ENCODE measurements around the gene CHST14.

CHST14 gene

DNA sequence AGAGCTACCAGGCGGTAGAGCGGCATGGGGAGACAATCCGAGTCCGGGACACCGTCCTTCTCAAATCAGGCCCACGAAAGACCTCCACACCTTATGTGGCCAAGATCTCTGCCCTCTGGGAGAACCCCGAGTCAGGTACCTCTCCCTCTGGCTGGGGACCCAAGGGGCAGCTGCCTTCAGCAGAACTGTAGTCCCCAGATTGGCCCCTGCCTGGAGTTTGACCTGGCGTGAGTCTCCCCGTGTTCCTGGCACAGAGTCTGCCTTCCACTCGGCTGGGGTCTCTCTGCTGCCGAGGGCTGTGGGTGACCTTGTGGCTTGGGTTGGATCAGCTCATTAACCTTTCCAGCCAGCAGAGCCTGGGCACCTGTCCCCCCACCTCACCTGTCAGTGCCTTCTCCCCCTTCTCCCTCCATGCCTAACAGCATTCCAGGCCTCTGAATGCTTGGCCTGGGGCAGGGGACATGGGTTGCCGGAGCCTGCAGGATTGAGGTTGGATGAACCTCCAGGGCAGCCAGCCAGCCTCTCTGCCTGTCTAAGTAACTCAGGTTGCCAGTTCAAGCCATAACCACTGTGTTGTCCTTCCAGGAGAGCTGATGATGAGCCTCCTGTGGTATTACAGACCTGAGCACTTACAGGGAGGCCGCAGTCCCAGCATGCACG lies 6.8 kb upstream of the CHST14 start:
- DNase-seq (ENCODE audit: low spot score), result no peak

GRCh38 chr15:40464595-40465185 lies 6.1 kb upstream of the CHST14 start:
- no peak for DNase-seq (ENCODE audit: low spot score)

DNA sequence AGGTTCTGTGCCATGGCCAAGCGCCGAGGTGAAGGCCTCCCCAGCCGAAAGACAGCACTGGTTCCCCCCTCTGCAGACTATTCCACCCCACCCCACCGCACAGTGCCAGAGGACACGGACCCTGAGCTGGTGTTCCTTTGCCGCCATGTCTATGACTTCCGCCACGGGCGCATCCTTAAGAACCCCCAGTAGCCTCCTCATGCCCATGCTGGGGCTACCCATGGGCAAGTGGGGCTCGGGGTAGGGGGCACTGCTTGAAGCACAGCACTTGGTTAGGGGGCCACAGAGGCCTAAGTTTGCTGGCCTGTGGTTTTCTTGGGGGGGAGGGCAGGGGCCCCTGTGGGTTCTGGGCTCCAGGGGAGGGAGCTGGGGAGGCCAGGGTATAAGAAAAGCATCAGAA lies 4.8 kb upstream of the CHST14 start:
- no peak for DNase-seq (ENCODE audit: low spot score)

DNA sequence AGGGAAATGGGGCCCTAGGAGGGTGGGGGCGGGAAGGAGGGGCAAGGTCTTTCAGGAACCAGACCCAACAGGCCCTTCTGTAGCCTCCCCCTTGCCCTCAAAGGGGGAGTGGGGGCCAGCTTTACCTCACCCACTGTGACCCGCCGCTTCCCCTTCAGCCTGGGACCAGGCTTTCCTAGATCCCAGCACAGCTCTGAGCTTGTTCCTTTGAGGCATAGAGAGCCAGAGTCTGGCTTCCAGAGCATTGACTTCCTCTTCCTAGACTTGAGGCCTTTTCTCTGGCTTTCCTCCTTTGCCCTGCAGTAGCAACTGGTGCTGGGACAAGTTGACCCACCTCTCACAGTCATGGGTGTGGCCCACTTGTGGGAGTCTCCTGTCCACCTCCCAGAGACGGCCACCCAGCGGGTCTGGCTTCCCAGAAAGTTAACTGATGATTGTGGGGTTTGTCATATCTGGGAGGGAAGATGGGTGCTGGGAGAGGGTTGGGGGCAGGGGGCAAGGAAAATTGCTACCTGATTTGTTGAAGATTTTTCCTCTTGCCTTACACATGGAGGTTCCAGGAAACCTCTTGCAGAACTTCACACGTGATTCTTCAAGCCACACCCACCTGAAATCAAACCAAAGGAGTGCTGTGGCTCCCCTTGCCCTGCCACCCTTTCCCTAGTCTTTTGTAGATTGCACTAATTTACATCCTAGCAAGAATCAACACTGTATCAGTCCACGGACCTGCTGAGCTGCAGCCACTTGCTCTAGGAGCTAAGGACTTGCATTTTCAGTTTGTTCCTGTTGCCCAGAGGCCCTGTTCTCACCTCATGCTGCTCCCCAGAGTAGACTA lies 4.1 kb upstream of the CHST14 start:
- DNase-seq (ENCODE audit: low spot score), result no peak

DNA sequence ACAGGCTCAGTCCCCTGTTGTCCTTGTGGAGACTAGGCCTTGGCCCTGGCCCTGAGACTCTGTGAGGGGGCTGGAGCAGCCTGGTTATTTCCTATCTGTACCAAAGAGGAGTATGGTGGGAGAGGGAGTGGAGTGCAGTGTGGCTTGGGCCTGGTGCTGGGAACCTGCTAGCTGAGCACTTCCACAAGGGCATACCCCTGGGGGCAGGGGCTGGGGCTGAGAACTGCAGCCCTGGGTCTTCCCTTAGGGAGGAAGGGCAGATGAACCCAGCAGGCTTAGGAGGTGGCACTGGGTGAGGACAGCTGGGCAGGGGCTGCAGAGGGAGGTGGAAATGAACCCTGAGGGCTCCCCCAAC lies 3.5 kb upstream of the CHST14 start:
- DNase-seq (ENCODE audit: low spot score), result no peak

DNA sequence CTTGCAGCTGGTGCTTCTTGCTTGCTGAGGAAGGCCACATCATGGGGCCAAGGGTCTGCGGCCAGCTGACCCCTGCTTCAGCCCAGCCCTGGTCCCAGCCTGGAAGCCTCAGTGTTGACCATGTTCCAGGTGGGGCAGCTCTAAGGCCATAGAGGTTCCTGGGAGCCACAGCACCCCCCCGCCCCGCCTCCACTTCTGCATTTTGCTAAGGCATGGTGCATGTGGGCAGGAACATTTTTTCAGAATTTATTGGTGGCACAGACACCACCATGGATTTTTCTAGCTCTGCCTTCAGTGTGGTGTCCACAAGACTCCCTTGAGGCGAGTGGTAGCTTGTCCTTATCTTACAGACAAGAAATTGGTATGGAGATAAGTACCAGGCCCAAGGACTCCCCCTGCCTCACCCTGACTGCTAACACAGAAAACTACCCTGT lies 1.9 kb upstream of the CHST14 start:
- DNase-seq (ENCODE audit: low spot score), result no peak

GRCh38 chr15:40469776-40470390 lies 901 bp upstream of the CHST14 start:
- DNase-seq (ENCODE audit: low spot score), result no peak

GRCh38 chr15:40471105-40471807 lies 472 bp downstream of the CHST14 start:
- peak; percentile 25 for DNase-seq (ENCODE audit: low spot score)

- peak; percentile 59 for DNase-seq (ENCODE audit: low spot score)
Measured at GRCh38 chr15:40471808-40472150, 995 bp downstream of the CHST14 start.

DNA sequence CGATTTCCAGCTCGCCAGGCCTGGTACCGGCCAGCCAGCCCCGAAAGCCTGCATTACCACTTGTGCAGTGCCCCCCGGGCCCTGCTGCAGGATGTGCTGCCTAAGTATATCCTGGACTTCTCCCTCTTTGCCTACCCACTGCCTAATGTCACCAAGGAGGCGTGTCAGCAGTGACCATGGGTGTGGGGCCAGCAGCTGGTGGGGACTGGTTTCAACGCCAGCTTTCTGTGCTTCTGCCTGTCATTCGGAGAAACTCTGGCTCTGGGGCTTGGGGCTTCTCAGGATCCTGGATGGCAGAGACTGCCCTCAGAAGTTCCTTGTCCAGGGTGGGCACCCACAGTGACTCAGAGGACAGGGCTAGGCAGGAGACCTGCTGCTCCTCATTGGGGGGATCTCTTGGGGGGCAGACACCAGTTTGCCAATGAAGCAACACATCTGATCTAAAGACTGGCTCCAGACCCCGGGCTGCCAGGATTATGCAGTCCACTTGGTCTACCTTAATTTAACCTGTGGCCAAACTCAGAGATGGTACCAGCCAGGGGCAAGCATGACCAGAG lies 1.5 kb downstream of the CHST14 start:
- DNase-seq (ENCODE audit: low spot score), result no peak

DNA sequence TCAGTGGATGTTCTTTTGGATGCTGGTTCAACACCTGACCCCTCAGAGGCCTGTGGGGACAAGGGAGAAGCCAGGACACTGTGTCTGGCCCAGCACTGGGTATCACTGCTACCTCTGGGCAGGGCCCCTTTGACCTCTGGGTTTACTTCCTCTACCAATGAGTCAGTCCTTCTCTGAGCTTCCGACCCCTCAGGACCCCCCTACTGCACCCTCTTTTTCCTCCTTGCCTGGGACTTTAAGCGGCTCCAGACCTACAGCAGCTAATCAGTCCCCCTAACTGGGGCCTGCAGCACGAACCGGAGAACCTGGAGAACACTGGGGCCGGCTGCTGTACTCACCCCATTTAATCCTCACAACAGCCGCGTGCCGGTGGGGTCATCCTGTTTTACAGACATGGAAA lies 3.8 kb downstream of the CHST14 start:
- DNase-seq (ENCODE audit: low spot score), result no peak

- no peak for DNase-seq (ENCODE audit: low spot score)
Measured at GRCh38 chr15:40477642-40478327, 7.0 kb downstream of the CHST14 start.

DNA sequence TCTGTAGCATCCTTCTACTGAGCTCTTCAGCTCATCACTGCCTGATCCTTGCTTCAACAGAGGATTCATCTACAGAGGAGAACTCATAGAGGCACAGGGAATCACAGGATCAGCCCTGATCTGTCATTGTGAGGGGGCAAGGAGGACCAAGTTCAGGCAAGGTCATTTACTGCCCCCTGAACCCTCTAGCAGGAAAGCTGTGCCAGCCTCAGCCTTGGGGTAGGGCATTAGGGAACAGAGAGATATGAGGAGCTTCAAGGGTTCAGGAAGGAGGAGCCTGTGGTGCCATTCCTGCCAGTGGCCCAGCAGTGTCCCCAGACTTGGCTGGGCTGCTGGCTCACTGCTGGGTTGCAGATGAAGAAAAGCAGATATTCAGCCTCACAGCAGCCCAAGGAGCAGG lies 8.2 kb downstream of the CHST14 start:
- DNase-seq (ENCODE audit: low spot score), result no peak

- DNase-seq (ENCODE audit: low spot score), result no peak
Measured at GRCh38 chr15:40481341-40482074, 10.7 kb downstream of the CHST14 start.

DNA sequence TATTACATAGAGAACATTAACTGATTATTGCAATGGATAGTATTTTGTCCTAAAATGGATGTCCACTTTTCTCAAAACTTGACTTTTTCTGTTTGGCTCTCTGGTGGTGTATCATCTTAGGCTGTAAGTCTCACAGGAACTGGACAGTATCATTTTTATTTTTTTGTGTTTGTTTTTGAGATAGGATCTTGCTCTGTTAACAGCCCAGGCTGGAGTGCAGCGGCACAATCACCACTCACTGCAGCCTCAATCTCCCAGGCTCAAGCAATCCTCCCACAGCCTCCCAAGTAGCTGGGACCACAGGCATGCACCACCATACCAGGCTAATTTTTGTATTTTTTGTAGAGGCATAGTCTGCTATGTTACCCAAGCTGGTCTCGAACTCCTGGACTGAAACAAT lies 13.1 kb downstream of the CHST14 start:
- no peak for DNase-seq (ENCODE audit: low spot score)

DNA sequence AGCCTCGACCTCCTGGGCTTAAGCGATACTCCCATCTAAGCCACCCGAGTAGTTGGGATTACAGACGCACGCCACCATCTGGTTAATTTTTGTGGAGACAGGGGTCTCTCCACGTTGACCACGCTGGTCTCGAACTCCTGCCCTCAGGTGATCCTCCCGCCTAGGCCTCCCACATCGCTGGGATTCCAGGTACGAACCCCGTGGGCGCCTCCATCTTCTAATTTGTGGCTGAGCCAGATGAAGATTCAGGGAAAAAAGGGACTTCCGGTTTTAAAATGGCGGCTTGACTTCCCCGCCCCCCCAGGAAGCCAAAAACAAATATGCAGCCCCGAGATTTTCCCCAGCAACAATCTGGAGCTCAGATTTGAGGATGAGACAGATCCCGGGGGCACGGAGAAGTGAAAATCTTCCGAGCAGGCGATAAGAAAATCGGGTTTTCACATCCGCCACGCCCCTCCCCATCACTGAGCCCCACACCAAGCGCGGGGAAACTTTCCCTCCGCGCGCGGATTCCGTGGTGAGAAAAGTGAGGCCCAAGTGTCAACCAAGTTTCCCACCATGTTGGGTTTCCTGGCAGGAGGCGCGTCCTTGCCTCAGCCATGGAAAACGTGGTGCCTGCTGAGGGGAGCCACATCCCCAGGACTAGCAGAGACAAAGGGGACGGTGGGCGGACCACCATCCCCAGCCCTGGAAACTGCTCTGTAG lies 15.4 kb downstream of the CHST14 start:
- no peak for DNase-seq (ENCODE audit: low spot score)

DNA sequence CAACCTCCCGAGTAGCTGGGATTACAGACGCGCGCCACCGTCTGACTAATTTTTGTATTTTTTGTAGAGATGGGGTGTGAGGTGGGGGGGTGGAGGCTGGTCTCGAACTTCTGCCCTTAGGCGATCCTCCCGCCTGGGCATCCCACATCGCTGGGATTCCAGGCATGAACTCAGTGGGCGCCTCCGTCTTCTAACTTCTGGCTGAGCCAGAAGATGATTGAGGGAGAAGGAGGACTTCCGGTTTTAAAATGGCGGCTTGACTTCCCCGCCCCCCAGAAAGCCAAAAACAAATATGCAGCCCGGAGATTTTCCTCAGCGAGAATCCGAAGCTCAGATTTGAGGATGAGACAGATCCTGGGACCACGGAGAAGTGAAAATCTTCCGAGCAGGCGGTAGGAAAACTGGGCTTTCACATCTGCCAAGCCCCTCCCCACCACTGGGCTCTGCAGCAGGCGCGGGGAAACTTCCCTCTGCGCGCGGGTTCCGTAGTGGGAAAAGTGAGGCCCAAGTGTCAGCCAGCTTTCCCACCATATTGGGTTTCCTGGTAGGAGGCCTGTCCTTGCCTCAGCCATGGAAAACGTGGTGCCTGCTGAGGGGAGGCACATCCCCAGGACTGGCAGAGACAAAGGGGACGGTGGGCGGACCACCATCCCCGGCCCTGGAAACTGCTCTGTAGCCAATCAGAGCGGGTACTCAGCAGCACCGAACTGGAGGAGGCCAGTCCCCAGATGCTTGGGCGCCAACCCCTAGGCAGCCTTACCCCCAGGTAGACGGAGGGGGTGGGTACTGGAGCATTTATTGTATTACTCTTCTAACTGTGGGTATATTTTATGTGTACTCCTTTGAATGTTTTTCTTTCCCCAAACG lies 17.3 kb downstream of the CHST14 start:
- DNase-seq (ENCODE audit: low spot score), result no peak

GRCh38 chr15:40489274-40490175 lies 18.7 kb downstream of the CHST14 start:
- no peak for DNase-seq (ENCODE audit: low spot score)

All from SW480 (cell line).